Activated naive CD8-positive, alpha-beta T cell treated with anti-CD3 and anti-CD28 coated beads, Interleukin-2, amount 50 U/mL, for 24 hours (primary cell): ENCODE data around the gene SYNE2.
"Not testable (repeated sequence)": the region's sequence is repeated elsewhere in the genome, so short reads cannot be mapped to it uniquely, and the experiment has no call there.

Experiments
- ATAC-seq: fragments of 150-1000 bp; cut with Tn5 transposase; one replicate; pipeline ENCODE4 v1.10.0; 2021
- DNase-seq: peaks from one replicate; pipeline ENCODE4 v3.0.0; 2021
- H3K27ac Mint-ChIP-seq: one replicate; pipeline ENCODE4 v1.8.0; 2021; ENCODE audit warnings: mild to moderate bottlenecking, mixed read lengths
- H3K27me3 Mint-ChIP-seq: one replicate; pipeline ENCODE4 v1.8.0; 2021; ENCODE audit warnings: mixed read lengths
- H3K36me3 Mint-ChIP-seq: one replicate; pipeline ENCODE4 v1.8.0; 2021; ENCODE audit warnings: low read depth, mixed read lengths
- H3K4me1 Mint-ChIP-seq: one replicate; pipeline ENCODE4 v1.8.0; 2021; ENCODE audit warnings: mixed read lengths
- H3K4me3 Mint-ChIP-seq: one replicate; pipeline ENCODE4 v1.8.0; 2021; ENCODE audit warnings: mild to moderate bottlenecking, moderate library complexity, mixed read lengths
- H3K9me3 Mint-ChIP-seq: one replicate; pipeline ENCODE4 v1.8.0; 2021; ENCODE audit warnings: mixed read lengths

The SYNE2 gene

DNA sequence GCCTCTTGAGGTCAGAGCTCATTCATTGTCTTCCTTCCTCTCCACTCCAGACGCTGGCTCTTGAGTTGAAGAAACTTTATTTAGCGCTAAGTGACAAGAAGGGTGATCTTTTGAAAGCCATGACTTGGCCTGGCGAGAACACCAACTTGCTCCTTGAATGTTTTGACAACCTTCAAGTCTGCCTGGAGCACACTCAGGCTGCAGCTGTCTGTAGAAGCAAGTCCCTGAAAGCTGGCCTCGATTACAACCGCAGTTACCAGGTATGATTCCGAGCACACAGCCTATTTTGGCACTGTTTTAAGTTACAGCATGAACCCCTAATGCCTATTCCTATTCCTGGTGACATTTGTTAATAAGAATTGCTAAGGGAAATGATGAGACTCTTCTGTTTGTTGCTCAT is 273.7 kb downstream of the SYNE2 start:
- H3K9me3 Mint-ChIP-seq: no peaks in the 10 kb centered on the region
- H3K4me1 Mint-ChIP-seq: peaks cover 2% of the 10 kb centered on the region
- no peak overlapping the region for H3K4me3 Mint-ChIP-seq
- no peaks in the 10 kb centered on the region for H3K27me3 Mint-ChIP-seq
- no peak for DNase-seq
- no peak for ATAC-seq
- H3K27ac Mint-ChIP-seq: no peak overlapping the region
- peaks cover 28% of the 10 kb centered on the region for H3K36me3 Mint-ChIP-seq

DNA sequence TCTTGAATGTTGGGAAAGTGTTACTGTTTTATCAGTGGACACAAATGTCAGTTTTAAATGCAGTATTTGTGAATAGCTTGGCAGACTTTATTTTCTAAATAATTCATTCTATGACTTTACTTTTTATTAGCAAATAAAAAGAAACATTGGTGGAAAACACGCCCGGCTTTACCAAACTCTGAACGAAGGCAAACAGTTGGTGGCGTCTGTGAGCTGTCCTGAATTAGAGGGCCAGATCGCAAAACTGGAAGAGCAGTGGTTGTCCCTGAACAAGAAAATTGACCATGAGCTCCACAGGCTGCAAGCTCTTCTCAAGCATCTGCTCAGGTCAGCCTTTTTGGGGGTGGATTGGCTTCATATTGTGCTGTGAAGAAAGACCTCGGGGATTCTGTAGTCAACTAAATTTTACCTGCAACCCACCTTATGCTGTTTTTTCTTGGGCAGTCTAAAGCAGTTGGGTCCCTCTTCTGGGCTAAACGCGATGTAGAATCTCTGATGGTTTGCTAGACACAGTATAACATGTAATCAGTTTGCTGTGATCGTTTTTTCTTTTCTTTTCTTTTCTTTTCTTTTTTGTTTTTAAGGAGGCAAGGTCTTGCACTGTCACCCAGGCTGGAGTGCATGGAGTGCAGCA is 285.0 kb downstream of the SYNE2 start:
- no peak overlapping the region for H3K4me3 Mint-ChIP-seq
- H3K27me3 Mint-ChIP-seq: no peaks in the 10 kb centered on the region
- peaks cover 4% of the 10 kb centered on the region for H3K36me3 Mint-ChIP-seq
- peak; percentile 4 for DNase-seq
- H3K27ac Mint-ChIP-seq: no peak overlapping the region
- ATAC-seq: no peak
- H3K4me1 Mint-ChIP-seq: no peaks in the 10 kb centered on the region
- H3K9me3 Mint-ChIP-seq: no peaks in the 10 kb centered on the region

DNA sequence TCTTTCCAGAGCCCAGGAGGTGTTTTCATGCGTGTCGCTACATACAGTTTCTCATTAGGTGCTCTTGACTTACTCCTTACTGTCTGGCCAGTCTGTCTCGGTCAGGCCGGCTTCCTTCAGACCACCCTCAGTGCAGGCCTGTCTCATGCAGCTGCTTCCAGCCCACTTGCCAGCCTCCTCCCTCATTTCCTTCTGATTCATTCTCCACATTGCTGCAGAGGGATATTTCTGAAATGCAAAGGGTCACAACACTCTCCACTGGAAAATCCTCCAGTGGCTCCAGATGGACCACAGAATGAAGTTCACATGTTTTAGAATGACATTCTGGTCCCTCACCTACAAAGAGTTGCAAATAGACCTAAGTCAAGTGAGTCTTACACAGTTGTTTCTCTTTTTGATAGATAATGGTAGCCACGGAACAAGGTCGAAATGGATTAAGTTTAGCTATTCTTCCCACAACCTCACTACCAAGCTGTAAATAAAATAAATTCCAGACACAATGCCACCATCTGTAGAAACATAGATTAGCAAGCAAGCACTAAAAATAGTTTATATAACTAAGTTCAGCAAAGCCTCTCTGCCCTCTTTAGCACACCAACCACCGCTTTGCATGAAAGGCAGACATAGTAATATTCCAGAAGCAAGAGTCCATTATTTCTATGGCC is 294.5 kb downstream of the SYNE2 start:
- H3K4me3 Mint-ChIP-seq: no peak overlapping the region
- peaks cover 3% of the 10 kb centered on the region for H3K36me3 Mint-ChIP-seq
- no peak for DNase-seq
- H3K27ac Mint-ChIP-seq: no peak overlapping the region
- no peaks in the 10 kb centered on the region for H3K27me3 Mint-ChIP-seq
- no peaks in the 10 kb centered on the region for H3K4me1 Mint-ChIP-seq
- H3K9me3 Mint-ChIP-seq: no peaks in the 10 kb centered on the region
- no peak for ATAC-seq

DNA sequence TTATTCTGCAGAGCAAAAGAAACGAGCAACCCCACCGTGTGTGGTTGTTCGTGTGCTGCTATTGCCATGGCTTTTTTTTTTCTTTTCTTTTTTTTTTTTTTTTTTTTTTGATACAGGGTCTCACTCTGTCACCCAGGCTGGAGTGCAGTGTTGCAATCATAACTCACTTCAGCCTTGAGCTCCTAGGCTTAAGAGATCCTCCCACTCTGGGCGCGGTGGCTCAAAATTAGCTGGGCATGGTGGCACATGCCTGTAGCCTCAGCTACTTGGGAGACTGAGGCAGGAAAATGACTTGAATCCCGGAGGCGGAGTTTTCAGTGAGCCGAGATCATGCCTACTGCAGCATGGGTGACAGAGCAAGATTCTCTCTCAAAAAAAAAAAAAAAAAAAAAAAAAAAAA is 297.1 kb downstream of the SYNE2 start:
- Mint-ChIP-seq H3K9me3 (no peaks in the 10 kb centered on the region), H3K4me1 (no peaks in the 10 kb centered on the region), H3K27me3 (no peaks in the 10 kb centered on the region), H3K27ac (no peak overlapping the region), H3K36me3 (peaks cover 5% of the 10 kb centered on the region), H3K4me3 (no peak overlapping the region)
- no peak for DNase-seq
- ATAC-seq: no peak

DNA sequence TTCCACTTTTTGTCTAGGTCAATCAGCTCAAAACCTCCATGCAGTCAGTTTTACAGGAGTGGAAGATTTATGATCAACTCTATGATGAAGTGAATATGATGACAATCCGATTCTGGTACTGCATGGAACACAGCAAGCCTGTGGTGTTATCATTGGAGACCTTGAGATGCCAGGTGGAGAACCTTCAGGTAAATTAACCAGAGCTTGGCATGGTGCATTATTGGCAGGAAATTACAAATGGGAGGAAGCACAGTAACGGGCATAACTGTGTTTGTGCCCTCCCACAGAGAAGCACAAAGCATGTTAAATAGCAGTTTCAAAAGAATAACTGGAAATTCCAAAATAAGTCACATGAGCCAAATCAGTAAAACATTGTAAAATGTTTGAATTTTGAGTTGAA is 305.8 kb downstream of the SYNE2 start:
- no peak for ATAC-seq
- H3K27ac Mint-ChIP-seq: no peak overlapping the region
- peaks cover 8% of the 10 kb centered on the region for H3K36me3 Mint-ChIP-seq
- no peaks in the 10 kb centered on the region for H3K9me3 Mint-ChIP-seq
- H3K4me3 Mint-ChIP-seq: no peak overlapping the region
- no peaks in the 10 kb centered on the region for H3K27me3 Mint-ChIP-seq
- no peaks in the 10 kb centered on the region for H3K4me1 Mint-ChIP-seq
- DNase-seq: no peak

DNA sequence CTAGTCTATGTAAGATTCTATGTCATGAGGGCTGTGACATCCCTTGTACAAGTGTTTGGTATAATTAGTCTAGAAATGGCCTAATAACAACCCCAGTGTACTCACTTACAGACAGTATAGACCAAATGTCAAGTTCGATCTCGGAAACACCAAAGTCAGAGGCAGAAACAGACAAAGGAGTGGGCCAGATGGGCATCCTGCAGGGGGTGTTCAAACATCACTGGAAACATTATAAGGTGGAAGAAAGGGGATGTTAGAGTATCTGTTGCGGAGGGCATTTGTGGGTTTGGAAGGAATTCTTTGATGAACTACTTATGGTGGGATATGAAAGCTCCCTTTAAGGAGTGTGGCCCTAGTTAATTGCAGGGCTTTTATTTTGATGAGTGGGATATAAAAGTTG is 306.8 kb downstream of the SYNE2 start:
- no peak for DNase-seq
- no peak for ATAC-seq
- Mint-ChIP-seq H3K36me3 (peaks cover 7% of the 10 kb centered on the region), H3K27ac (no peak overlapping the region), H3K4me3 (no peak overlapping the region), H3K4me1 (no peaks in the 10 kb centered on the region), H3K27me3 (no peaks in the 10 kb centered on the region), H3K9me3 (no peaks in the 10 kb centered on the region)

DNA sequence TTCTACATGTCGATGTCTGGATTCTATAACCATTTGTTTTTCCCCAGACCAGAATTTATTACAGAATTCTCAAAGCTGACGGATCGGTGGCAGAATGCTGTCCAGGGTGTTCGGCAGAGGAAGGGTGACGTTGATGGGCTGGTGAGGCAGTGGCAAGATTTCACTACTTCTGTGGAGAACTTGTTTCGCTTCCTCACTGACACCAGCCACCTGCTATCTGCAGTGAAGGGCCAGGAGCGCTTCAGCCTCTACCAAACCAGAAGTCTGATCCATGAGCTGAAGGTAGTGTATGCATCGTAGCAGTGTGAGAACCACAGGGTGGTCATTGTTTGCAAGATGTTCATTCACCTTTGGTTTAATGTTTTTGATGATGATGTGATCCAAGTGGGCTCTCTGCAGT is 317.4 kb downstream of the SYNE2 start:
- H3K36me3 Mint-ChIP-seq: peaks cover 17% of the 10 kb centered on the region
- no peaks in the 10 kb centered on the region for H3K9me3 Mint-ChIP-seq
- H3K27me3 Mint-ChIP-seq: no peaks in the 10 kb centered on the region
- DNase-seq (no peak), ATAC-seq (no peak)
- no peak overlapping the region for H3K27ac Mint-ChIP-seq
- no peak overlapping the region for H3K4me3 Mint-ChIP-seq
- peaks cover 9% of the 10 kb centered on the region for H3K4me1 Mint-ChIP-seq

DNA sequence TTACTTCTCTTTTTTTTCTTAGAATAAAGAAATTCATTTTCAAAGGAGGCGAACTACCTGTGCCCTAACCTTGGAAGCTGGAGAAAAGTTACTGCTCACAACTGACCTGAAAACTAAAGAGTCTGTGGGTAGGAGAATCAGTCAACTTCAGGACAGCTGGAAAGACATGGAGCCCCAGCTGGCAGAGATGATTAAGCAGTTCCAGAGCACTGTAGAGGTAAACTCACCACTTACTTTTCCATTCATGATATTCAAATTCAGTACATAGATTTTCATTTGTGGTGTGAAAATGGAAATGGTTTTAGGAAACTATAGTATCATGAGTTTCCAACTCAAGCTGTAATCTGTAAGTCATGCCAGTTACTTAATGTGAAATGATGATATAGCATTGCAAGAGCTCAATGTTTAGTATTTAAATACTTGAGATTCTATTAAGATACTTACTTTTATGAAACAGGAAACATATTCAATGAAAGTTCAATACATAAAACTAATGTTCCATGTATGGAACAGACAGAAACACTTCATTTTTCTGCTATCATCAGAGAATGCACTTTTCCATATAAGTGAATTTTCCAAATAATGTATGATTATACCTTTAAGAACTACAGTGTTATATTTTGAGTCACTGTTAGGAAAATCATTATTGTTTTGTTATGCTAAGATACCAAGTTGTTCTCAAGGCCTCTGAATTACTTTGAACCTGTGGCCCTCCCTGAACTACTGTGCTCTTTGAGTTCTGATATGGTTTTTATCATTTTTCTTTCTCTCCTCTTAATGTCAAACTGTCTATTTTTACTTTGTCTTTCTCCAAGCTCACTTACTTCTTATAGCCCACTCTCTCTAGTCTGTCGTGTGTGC is 322.3 kb downstream of the SYNE2 start:
- peak overlapping the region; percentile 79 for H3K27ac Mint-ChIP-seq
- H3K9me3 Mint-ChIP-seq: no peaks in the 10 kb centered on the region
- DNase-seq (peak; percentile 26), ATAC-seq (peak; percentile 88)
- peaks cover 28% of the 10 kb centered on the region for H3K4me1 Mint-ChIP-seq
- peaks cover 32% of the 10 kb centered on the region for H3K36me3 Mint-ChIP-seq
- no peaks in the 10 kb centered on the region for H3K27me3 Mint-ChIP-seq
- no peak overlapping the region for H3K4me3 Mint-ChIP-seq

DNA sequence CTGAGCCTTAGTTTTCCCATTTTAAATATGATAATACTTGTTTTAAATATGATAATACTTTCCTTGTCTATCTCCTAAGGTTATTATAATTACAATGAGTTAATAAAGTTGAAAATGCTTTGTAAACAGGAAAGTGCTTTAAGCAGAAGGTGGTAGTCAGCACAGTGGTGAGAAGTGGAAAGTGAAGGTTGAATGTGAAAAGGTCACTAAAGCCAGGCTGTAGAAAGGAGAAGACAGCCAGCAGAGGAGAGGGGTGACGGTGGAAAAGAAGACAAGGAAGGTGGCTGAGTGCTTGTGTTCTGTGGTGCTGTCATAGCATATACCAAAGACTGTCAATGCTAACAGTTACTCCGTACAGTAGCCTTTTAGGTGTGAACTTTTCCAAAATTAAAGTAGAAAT is 323.5 kb downstream of the SYNE2 start:
- DNase-seq (no peak), ATAC-seq (peak; percentile 31)
- peaks cover 28% of the 10 kb centered on the region for H3K4me1 Mint-ChIP-seq
- H3K4me3 Mint-ChIP-seq: no peak overlapping the region
- H3K27ac Mint-ChIP-seq: peak overlapping the region; percentile 81
- no peaks in the 10 kb centered on the region for H3K9me3 Mint-ChIP-seq
- H3K27me3 Mint-ChIP-seq: no peaks in the 10 kb centered on the region
- peaks cover 36% of the 10 kb centered on the region for H3K36me3 Mint-ChIP-seq

DNA sequence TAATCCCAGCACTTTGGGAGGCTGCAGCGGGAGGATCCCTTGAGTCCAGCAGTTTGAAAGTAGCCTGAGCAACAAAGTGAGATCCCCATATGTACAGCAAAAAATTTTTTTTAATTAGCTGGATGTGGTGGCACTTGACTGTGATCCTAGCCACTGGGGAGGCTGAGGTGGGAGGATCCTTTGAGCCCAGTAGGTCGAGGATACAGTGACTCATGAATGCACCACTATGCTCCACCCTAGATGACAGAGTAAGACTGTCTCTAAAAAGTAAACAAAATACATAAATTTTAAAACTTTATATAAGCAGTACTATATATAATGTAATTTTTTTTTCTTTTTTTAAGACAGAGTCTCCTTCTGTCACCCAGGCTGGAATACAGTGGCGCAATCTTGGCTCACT is 326.0 kb downstream of the SYNE2 start:
- ATAC-seq: peak; percentile 68
- Mint-ChIP-seq H3K36me3 (peaks cover 38% of the 10 kb centered on the region), H3K4me3 (no peak overlapping the region), H3K9me3 (no peaks in the 10 kb centered on the region), H3K4me1 (peaks cover 28% of the 10 kb centered on the region), H3K27me3 (no peaks in the 10 kb centered on the region), H3K27ac (no peak overlapping the region)
- no peak for DNase-seq

DNA sequence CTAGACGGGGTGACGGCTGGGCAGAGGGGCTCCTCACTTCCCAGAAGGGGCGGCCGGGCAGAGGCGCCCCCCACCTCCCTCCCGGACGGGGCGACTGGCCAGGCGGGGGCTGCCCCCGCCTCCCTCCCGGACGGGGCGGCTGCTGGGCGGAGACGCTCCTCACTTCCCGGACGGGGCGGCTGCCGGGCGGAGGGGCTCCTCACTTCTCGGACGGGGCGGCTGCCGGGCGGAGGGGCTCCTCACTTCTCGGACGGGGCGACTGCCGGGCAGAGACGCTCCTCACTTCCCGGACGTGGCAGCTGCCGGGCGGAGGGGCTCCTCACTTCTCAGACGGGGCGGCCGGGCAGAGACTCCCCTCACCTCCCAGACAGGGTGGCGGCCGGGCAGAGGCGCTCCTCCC is 330.1 kb downstream of the SYNE2 start:
- ATAC-seq, H3K4me1 Mint-ChIP-seq, DNase-seq, H3K4me3 Mint-ChIP-seq, H3K9me3 Mint-ChIP-seq, H3K27ac Mint-ChIP-seq, H3K27me3 Mint-ChIP-seq: not testable (repeated sequence)
- H3K36me3 Mint-ChIP-seq: peaks cover 24% of the 10 kb centered on the region

DNA sequence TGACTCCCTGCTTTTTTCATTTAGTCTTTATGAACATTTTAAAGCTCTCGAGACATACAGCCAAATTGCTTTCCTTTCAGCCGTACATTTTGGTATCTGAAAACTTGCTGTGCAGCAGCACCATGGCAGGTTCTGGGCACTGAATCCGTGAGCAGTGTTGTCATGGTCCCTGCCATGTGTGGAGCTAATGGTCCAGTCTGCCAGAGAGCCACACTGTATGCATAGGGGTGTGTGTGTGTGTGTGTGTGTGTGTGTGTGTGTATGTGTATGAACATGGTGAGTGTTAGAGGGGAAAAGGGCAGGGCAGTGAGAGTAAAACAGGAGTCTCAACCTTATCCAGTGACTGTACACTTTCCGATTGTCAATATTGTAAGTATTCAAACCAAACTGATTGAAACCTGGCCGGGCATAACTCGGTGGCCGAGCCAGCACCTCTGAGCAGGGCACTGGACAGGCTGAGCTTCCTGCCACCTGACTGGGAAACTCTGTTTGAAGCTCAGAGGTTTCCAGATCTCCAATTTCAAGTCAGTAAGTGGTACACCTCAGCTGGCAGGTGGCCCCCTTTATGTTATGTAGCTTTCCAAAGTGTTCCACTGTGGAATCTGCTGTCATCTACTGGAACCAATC is 331.4 kb downstream of the SYNE2 start:
- Mint-ChIP-seq H3K36me3 (peaks cover 26% of the 10 kb centered on the region), H3K9me3 (no peaks in the 10 kb centered on the region), H3K4me1 (no peaks in the 10 kb centered on the region), H3K27ac (no peak overlapping the region), H3K4me3 (no peak overlapping the region), H3K27me3 (no peaks in the 10 kb centered on the region)
- no peak for ATAC-seq
- DNase-seq: no peak

DNA sequence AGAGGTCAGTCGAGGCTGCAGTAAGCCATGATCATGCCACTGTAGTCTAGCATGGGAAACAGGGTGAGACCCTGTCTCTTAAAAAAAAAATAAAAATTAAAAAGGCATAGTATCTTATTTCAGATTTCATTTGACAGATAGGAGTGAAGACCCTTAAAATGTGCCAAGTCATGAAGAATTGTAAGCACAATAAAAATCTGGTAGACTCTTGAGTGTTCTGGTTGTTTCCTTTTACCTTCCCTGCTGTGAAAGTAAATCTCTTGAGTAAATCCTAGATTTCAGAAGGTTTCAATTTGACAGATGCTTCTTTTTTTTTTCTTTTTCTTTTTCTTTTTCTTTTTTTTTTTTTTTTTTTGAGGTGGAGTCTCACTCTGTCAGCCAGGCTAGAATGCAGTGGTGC is 332.4 kb downstream of the SYNE2 start:
- Mint-ChIP-seq H3K4me3 (no peak overlapping the region), H3K36me3 (peaks cover 18% of the 10 kb centered on the region), H3K27me3 (no peaks in the 10 kb centered on the region), H3K4me1 (no peaks in the 10 kb centered on the region), H3K9me3 (no peaks in the 10 kb centered on the region), H3K27ac (no peak overlapping the region)
- ATAC-seq (no peak), DNase-seq (no peak)

DNA sequence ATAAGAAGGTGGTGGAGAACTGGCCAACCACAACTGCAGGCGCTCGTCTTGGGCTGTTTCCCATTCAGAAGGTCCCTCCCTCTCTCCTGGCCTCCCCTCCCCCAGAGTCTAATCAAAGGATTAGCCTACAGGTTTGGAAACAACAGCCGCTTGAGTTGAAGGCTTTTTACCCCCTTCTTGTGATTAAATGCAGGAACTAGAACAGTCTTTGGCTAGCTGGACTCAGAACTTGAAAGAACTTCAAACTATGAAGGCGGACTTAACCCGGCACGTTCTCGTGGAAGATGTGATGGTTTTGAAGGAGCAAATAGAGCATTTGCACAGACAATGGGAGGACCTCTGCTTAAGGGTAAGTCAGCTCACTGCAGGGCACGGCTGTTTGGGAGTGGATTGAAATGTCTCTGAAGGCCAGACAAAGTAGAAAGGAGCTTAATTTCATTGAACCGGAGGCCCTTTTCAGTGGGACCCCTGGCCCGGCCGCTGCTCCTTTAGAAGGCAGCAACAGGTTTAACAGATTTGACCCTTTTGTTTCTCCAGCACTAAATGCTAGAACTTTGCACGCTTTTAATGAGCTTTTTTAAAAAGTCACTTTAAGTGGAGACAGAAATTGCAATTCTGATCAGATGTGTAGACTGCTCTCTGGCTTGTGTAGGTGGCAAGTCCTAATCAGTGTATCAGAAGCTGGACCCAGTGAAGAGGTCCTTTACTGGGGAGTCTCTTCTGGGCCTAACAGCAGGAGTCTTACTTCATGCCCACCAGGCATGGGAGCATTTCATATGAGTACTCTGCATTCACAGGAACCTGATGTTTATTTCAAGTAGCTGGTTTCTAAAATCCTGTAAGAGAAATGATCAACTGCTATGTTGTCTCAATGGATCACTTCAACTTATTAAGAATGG is 333.7 kb downstream of the SYNE2 start:
- Mint-ChIP-seq H3K4me3 (no peak overlapping the region), H3K27me3 (no peaks in the 10 kb centered on the region), H3K27ac (no peak overlapping the region), H3K4me1 (peaks cover 3% of the 10 kb centered on the region), H3K36me3 (peaks cover 14% of the 10 kb centered on the region), H3K9me3 (no peaks in the 10 kb centered on the region)
- DNase-seq: no peak
- ATAC-seq: no peak
